ENCODE results near the gene CAV1.

Gene CAV1

GRCh38 chr7:116560021-116560970, 35.5 kb downstream of the CAV1 start:
- DNase-seq = peak; percentile 38

- no peak for DNase-seq
Measured at GRCh38 chr7:116561697-116562483, 37.1 kb downstream of the CAV1 start.

- no peak for DNase-seq
Measured at GRCh38 chr7:116562529-116563121, 37.8 kb downstream of the CAV1 start.

- no peak for DNase-seq
Measured at GRCh38 chr7:116565981-116566380, 41.1 kb downstream of the CAV1 start.

GRCh38 chr7:116566666-116567065, 41.8 kb downstream of the CAV1 start:
- DNase-seq = no peak

GRCh38 chr7:116569737-116570136, 44.9 kb downstream of the CAV1 start:
- DNase-seq = no peak

- no peak for DNase-seq
Measured at GRCh38 chr7:116570306-116570705, 45.5 kb downstream of the CAV1 start.

- DNase-seq = no peak
Measured at GRCh38 chr7:116571037-116571436, 46.2 kb downstream of the CAV1 start.

- no peak for DNase-seq
Measured at GRCh38 chr7:116571552-116571951, 46.7 kb downstream of the CAV1 start.

- DNase-seq = no peak
Measured at GRCh38 chr7:116572036-116572435, 47.2 kb downstream of the CAV1 start.

GRCh38 chr7:116573541-116573940, 48.7 kb downstream of the CAV1 start:
- no peak for DNase-seq

GRCh38 chr7:116574025-116574822, 49.4 kb downstream of the CAV1 start:
- no peak for DNase-seq

- DNase-seq = no peak
Measured at GRCh38 chr7:116575853-116576252, 51.0 kb downstream of the CAV1 start.

- DNase-seq = no peak
Measured at GRCh38 chr7:116576350-116577319, 51.8 kb downstream of the CAV1 start.

GRCh38 chr7:116577320-116577871, 52.6 kb downstream of the CAV1 start:
- DNase-seq = no peak

- DNase-seq = no peak
Measured at GRCh38 chr7:116578526-116578925, 53.7 kb downstream of the CAV1 start.

- DNase-seq = no peak
Measured at GRCh38 chr7:116579322-116579721, 54.5 kb downstream of the CAV1 start.

GRCh38 chr7:116579835-116580234, 55.0 kb downstream of the CAV1 start:
- no peak for DNase-seq

GRCh38 chr7:116582164-116582732, 57.4 kb downstream of the CAV1 start:
- no peak for DNase-seq

- DNase-seq = no peak
Measured at GRCh38 chr7:116582806-116583444, 58.1 kb downstream of the CAV1 start.
